SKM-1 treated with dmso at 0.1 percent for 144 hours (cell line): Measurements from ENCODE around the gene ZNF787.
"Not testable (repeated sequence)": the region's sequence is repeated elsewhere in the genome, so short reads cannot be mapped to it uniquely, and the experiment has no call there.

Experiments used
- DNase-seq: peaks from one replicate; lab custom pipeline; 2025; ENCODE audit not compliant: unreplicated experiment; lab: John Stamatoyannopoulos, UW

ZNF787 gene

DNA sequence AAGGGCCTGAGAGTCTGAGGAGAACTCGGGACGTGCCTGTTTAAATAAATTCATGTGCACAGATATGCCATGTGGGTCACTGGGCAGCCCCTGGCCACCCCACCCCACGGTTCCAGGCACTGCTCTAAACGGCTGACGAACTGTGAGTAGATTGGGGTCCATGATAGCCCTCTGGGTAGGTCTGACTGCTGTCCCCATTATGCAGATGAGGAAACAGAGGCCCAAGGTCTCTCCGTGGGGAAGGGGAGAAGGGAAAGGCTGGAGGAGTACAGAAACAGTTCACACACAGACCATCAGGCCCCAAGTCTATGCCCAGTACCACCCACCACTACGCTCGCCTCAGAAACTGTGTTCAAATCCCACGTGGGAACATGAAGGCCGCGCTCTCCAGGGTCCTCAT is 14.1 kb downstream of the ZNF787 start:
- DNase-seq = no peak

DNA sequence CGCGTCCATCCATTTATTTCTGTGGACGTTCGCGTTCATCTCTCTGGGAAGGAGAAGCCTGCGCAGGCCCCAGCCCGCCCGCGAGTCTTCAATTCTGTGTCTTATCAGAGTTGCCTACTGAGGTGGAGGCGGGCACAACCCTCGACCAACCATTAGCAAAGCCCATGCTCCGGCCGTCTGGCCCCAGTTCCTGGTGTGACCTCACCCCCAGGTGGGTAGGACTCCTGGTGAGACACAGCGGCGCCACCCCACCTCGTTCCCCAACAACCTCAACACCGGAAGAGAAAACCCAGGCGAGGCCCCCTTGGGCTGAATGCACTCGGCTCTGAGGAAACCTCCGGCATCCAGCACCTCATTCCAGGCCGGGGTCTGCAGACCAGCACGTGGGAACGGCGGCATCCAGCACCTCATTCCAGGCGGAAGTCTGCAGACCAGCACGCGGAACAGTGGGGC is 14.7 kb downstream of the ZNF787 start:
- DNase-seq = no peak

DNA sequence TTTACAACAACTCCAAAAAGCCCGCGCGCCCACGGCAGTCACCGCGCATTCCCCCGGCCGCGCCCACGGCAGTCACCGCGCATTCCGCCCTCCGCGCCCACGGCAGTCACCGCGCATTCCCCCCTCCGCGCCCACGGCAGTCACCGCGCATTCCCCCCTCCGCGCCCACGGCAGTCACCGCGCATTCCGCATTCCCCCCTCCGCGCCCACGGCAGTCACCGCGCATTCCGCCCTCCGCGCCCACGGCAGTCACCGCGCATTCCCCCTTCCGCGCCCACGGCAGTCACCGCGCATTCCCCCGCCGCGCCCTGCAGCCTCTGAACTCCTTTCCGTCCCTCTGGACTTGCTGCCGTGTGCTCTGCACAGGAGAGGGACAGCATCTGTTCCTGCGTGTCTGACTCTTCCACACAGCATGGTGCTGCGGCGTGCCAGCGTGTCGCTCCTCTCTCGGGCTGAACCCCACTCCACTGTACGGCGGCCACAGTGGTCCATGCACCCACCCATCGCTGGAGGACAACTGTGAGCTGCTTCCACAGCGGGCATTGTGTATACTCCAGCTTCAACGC is 15.2 kb downstream of the ZNF787 start:
- not testable (repeated sequence) for DNase-seq

DNA sequence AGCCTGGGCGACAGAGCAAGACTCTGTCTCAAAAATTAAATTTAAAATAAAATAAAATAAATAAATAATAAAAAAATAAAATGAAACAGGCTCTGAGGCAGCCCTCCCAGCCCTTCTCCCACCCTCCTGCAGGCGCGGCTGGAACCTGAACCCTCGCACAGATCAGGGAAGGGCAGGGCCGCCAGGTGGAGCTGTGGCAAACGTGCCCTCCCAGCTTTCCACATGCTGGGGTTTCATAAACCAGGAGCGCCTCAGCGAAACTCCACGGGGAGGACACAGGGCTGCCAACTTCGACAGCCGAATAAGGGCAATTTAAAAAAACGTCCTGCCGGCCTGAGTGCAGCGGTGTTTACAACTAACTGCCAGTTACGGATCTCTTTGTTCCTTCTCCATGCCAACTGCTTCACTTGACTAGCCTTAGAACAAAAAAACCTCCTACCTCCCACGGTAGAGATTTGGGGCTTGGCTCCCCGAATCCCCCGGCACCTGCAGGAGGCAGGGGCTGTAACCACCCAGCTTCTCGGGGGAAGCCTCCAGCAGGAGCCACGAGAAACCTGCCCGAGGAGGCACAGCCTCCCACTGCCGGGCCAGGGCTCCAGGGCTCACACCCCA is 15.9 kb downstream of the ZNF787 start:
- DNase-seq = no peak

DNA sequence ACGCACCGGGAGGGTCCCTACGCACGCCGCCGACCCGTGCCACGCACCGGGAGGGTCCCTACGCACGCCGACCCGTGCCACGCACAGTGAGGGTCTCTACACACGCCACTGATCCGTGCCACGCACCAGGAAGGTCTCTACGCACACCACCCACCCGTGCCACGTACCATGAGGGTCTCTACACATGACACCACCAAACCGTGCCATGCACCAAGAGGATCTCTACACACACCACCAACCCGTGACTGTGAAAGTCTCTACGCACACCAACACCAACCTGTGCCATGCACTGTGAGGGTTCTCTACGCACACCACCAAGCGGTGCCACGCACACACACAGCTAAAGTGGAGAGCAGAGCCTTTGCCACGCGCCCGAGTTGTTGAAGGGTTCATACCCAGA is 16.7 kb downstream of the ZNF787 start:
- no peak for DNase-seq

DNA sequence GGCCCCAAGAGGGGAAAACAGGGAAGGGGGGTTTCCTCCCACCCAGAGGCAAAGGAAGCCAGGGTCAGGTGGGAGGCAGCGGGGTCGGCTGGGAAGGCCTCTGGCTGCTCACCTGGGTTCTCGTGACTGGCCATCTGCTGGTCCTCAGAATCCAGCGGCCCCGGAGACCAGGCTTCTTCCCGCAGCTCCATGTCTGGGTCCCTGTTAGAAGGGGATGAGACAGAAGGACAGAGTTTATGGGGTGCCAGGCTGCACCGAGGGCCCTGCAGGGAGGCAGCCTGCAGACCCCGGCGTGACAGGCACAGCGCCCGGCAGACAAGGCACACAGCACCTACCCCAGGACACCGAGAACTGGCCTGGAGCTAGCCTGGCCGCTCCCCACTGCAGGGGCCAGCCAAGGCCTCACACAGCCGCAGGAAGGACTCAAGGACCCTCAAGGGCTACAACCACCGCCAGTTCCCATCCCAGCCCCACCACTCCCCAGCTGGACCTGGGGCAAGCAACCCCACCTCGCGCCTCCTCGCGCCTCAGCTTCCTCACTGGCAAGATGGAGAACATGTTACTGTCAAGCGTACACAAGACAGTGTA is 18.0 kb downstream of the ZNF787 start:
- DNase-seq = no peak

DNA sequence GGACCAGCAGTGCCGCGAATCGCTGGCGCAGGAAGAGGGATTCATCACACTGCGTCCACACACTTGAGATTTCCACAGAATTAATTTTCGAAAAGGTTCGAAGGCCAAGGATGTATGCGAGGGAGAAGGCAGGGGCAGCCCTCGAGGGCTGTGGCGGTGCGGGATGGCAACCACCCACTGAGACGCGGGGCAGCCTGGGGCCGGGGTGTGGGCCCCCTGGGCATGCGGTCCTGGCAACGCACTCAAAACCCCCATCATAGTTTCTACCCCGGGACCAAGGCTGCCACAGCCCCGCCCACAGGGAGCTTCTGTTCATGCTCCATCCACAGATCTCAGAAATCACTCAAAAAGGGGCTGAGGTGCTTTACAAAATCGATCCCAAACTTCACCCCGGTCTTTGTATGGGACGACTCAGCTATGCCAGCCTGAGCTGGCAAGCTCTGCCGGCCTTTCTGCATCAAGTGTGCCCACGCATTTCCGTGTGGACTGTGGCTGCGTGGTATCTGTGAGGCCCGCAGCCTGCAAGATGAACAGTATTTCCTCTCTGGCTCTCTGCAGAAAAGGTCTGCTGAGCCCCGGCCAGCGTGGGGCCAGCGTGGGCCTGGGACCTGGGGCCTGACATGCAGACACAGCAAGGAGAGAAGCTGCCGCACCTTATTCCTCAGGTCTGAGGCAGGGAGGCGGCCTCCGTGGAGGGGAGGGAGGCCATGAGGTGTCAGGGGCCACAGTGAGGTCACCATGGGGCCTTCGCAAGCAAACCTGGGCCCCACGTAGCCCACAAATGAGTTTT is 19.2 kb downstream of the ZNF787 start:
- DNase-seq = no peak

DNA sequence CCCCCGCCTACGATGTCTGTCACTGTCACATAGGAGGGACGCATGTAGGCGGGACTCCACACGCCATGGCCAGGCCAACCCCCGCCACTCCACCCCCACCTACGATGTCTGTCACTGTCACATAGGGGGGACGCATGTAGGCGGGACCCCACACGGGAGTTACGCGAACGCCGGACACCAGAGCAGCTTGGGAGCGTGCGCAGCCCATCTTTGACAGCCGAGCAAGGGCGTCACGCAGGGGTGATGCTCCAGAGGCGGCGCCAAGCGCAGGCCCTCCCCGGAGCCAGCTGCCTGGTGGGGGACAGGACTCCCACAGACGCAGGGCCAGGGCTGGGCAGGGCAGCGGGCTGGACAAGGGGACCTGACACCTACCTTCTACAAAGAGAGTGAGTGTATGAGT is 20.0 kb downstream of the ZNF787 start:
- DNase-seq = no peak

DNA sequence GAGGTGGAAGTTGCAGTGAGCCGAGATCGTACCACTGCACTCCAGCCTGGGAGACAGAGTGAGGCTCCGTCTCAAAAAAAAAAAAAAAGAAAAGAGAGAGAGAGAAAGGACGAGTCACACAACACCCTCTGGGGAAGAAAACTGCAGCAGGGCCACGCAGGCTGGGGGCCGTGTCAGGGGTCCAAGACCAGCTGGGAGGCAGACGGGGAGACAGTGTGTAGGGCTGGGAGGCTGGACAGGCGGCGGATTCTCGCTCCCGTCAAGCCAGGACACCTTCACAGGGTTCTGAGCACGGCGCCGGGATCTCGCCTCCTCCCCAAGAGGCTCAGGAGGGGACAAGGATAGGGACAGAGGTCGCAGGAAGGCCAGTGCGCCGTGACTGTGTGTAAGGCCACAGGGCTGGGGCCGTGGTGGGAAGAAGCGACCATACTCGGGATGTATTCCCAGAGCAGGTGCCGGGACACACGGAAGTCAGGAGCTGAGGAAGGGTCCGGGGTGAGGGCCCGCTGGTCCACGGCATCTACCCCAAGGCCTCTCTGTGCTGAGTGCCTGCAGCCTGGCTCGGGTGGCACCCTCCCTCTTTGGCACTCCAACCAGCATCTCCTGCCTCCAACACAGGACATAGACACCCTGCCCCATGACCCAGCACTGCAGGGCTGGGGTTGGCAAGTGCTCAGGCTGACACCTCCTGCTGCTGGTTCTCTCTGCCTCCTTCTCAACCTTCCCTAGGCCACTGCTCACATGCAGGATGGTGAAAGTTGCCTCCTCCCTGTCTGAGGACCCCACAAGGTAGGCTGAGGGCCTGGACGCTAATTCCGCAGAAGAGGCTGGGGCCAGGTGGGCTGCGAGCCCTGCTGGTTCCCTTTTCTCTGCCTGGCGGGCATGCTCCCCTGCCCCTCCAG is 21.2 kb downstream of the ZNF787 start:
- no peak for DNase-seq

DNA sequence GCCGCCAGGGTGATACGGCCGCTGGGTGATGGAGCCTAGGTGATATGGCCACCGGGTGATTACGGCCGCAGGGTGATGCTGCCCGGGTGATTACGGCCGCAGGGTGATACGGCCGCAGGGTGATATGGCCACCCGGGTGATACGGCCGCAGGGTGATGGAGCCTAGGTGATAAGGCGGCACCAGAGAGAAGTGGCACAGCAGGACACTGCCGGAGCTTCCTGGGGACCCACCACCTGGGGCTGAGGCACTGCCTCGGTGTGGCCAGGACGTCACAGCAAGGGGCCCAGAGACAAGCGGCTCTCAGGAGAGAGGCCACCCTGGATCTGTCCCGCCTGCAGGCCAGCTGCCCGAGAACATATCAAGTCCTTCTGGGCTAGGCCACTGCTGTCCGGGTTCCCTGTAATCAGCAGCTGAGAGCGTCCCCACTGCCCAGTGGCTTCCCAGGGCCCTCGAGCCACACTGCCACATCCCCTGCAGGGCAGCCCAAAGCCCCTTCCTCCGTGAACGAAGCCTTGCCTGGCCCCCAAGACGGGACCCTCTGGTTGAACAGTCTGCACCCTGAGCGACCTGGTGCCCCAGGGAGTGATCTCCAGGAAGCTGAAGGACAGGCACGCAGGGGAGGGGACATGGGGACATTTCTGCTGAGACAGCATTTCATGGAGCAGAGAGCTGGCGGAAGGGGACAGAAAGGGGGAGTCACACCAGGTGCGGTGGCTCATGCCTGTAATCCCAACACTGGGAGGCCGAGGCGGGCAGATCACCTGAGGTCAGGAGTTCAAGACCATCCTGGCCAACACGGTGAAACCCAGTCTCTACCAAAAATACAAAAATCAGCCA is 22.1 kb downstream of the ZNF787 start:
- no peak for DNase-seq

DNA sequence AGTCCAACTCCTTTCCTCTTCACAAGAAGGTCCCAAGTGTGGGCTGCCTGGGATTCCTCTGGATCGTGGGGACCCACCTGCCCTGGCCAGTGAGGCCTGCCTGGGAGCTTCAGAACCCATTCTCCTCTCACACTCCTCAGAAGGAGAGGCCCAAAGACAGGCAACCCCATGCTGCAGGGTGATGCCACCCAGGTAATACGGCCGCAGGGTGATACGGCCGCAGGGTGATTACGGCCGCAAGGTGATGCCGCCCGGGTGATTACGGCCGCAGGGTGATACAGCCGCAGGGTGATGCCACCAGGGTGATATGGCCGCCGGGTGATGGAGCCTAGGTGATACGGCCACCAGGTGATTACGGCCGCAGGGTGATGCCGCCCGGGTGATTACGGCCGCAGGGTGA is 22.9 kb downstream of the ZNF787 start:
- DNase-seq = not testable (repeated sequence)

DNA sequence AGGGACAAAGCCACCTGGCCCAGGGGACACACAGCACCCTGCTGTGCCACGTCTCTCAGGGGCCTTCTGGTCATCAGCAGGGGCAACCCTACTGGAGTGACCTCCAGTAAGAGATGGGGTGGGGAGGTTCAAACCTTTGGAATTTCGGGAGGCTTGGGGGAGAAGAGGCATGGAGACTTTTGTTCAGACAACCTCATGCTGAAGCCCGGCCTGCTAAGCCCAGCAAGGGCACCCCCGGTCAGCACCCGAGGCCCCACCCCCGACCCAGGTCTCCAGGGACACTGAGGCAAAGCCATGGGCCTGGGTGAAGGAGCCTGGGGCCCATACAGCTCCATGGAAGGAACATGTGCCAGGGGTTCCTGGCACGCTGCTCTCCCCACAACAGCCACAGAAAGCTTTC is 23.3 kb downstream of the ZNF787 start:
- DNase-seq = no peak

DNA sequence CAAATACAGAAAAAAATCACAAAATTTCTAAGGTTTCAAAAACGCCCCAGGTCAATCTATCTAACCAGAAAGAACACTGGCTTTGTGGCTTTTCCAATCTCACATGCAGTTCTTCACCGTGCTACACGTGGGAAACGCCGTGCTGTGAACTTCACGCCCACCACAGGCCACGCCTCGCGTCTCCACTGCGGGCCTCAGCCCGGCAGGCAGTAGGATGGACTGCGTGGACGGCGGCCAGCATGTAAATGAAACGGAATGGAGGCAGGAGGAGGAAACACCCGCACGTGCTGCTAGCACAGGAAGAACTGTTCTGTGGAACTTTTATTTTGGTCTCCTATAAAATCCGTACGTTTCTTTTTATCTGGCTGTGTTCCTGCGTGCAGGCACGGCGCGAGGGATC is 23.8 kb downstream of the ZNF787 start:
- no peak for DNase-seq

DNA sequence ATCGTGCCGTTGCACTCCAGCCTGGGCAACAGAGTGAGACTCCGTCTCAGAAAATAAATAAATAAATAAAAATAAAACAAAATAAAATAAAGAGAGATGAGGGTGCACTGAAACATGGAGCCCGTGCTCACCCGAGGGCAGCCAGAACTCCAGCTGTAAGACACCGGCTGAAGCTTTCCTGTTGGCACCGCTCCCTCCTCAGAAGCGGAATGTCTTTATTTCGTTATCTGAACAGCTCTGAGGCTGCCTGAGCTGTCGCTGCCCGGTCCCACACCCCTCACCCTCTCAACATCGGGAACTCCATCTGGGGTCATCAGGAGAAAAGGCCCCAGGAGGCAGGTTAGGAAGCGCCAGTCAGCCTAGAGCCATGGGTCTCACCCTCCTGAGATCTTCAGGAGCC is 24.4 kb downstream of the ZNF787 start:
- no peak for DNase-seq

DNA sequence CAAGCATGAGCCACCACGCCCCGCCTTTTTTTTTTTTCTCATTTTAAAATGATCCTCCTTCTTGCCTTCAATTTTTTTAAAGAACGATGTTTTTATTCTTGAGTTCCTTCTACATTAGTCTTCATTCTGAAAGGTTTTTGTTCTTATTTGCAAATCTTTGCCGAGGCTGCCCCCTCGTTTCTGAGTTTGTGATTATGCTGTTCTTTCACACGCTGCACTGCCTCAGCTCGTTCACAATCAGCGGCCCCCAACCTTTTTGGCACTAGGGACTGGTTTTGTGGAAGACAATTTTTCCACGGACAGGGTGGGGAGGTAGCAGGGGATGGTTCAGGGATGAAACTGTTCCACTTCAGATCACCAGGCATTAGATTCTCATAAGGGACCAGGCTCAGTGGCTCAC is 26.6 kb downstream of the ZNF787 start:
- no peak for DNase-seq

DNA sequence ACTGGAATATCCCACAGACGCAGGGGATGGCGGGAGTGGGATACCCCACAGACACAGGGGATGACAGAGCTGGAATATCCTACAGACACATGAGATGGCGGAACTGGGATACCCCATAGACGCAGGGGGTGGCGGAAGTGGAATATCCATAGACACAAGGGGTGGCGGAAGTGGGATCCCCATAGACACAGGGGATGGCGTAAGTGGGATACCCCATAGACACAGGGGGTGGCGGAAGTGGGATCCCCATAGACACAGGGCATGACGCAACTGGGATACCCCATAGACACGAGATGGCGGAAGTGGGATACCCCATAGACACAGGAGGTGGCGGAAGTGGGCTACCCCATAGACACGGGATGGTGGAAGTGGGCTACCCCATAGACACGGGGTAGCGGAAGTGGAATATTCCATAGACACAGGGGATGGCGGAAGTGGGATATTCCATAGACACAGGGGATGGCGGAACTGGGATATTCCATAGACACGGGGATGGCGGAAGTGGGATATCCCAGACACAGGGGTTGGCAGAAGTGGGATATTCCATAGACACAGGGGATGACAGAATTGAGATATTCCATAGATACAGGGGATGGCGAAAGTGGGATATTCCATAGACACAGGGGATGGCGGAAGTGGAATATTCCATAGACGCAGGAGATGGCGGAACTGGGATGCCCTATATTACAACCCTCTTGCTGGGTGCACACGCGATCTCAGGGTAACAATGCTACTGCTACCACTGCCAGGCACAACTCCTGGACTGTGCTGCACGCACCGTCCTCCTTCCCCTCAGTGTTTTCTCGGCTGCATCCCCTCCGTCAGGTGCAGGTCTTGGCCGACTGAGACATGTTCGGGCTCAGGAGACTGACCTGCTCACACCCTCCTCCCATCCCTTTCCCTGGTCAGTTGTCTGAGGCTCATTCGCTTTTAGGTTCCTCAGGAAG is 28.1 kb downstream of the ZNF787 start:
- DNase-seq = no peak

DNA sequence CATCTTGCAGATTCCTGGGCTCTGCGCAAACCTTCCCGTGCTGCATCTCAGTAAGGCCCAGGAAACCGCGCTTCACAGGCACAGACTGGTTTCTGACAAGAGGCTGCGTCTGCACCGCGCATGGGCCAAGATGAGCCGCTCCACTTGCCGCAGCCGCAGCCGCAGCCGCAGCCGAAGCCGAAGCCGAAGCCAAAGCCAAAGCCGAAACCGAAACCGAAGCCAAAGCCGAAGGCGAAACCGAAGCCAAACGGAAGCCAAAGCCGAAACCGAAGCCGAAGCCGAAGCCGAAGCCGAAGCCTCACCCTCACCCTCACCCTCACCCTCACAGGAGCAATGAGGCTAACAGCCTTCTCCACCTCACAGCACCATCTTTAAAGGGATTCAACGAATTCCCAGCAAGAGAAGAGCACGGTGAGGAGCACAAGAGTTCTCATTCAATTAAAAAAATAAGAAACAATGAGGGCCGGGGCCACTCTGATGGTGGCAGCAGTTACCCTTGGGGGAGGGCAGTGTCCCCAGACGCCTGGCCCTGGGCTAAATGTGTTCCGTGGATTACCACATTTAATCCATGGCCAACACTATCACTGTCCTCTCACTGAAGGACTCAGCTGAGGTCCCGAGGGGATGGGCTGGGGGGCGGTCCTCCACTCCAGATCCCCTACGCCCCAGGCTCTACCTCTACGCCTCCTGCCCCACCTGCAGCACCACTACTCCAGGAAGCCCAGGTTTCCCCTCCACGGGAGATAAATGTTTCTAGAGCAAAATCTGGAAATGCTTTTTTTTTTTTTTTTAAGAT is 29.1 kb downstream of the ZNF787 start:
- DNase-seq = no peak

DNA sequence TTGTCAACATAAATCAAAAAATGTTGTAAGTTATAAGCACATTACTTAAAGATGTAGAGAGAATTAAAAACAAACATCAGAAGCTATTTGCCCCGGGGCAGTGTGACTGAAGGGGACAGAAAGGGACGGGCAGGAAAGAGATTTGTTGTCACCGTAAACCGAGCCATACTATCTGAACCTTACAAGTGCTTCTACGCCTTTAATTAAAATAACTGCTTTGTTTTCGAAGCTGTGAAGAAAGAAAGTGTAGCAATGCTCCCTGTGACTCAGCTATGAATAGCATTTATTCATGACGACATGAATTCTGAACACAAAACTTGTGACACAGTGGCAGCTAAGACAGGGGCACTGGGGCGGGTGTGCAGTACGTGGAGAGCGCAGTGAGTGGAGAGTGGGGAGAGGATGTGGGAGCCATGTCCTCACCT is 30.0 kb downstream of the ZNF787 start:
- no peak for DNase-seq
